Measurements from ENCODE around the gene BCL11B.

Gene BCL11B

GRCh38 chr14:99252940-99253868, 18.8 kb downstream of the BCL11B start:
- Histone ChIP-seq H3K4me3 (ENCODE audit: insufficient read depth, low read length, poor library complexity, severe bottlenecking) (no peak overlapping the region), H3K9ac (ENCODE audit: low read length) (no peak overlapping the region), H3K36me3 (ENCODE audit: low read length) (no peaks in the 10 kb centered on the region), H3K4me2 (ENCODE audit: low read depth, low read length, poor library complexity, severe bottlenecking) (no peak overlapping the region), H3K9me3 (ENCODE audit: insufficient read depth, low read length) (no peaks in the 10 kb centered on the region), H3K27ac (ENCODE audit: low read depth, low read length) (no peak overlapping the region), H4K20me1 (ENCODE audit: low read depth, low read length) (no peaks in the 10 kb centered on the region), H3K79me2 (ENCODE audit: insufficient read depth, low read length) (no peaks in the 10 kb centered on the region), H2AFZ (ENCODE audit: low read depth, low read length, severe bottlenecking) (no peak overlapping the region), H3K27me3 (ENCODE audit: low read length) (no peaks in the 10 kb centered on the region), H3F3A (ENCODE audit: insufficient read depth) (no peaks in the 10 kb centered on the region), H3K9me2 (replicated peaks; ENCODE audit: insufficient read depth, low read length) (no peaks in the 10 kb centered on the region)
- TF ChIP-seq CTCF (IDR thresholded peaks at IDR 0.05; ENCODE audit: insufficient read depth, low read length, poor library complexity, severe bottlenecking) (no peak), EZH2phosphoT487 (conservative IDR thresholded peaks at IDR 0.05; ENCODE audit: low read length) (no peak)

- Histone ChIP-seq H3K9ac (ENCODE audit: low read length) (no peak overlapping the region), H3F3A (ENCODE audit: insufficient read depth) (no peaks in the 10 kb centered on the region), H3K79me2 (ENCODE audit: insufficient read depth, low read length) (no peaks in the 10 kb centered on the region), H3K9me3 (ENCODE audit: insufficient read depth, low read length) (no peaks in the 10 kb centered on the region), H3K4me2 (ENCODE audit: low read depth, low read length, poor library complexity, severe bottlenecking) (no peak overlapping the region), H3K4me3 (ENCODE audit: insufficient read depth, low read length, poor library complexity, severe bottlenecking) (no peak overlapping the region), H3K36me3 (ENCODE audit: low read length) (no peaks in the 10 kb centered on the region), H4K20me1 (ENCODE audit: low read depth, low read length) (no peaks in the 10 kb centered on the region), H3K27ac (ENCODE audit: low read depth, low read length) (no peak overlapping the region), H3K27me3 (ENCODE audit: low read length) (no peaks in the 10 kb centered on the region), H3K9me2 (replicated peaks; ENCODE audit: insufficient read depth, low read length) (no peaks in the 10 kb centered on the region), H2AFZ (ENCODE audit: low read depth, low read length, severe bottlenecking) (no peak overlapping the region)
- TF ChIP-seq EZH2phosphoT487 (conservative IDR thresholded peaks at IDR 0.05; ENCODE audit: low read length) (no peak), CTCF (IDR thresholded peaks at IDR 0.05; ENCODE audit: insufficient read depth, low read length, poor library complexity, severe bottlenecking) (no peak)
Measured at GRCh38 chr14:99252443-99252939, 19.5 kb downstream of the BCL11B start.

- no peaks in the 10 kb centered on the region for H3K36me3 ChIP-seq (ENCODE audit: low read length)
- no peak overlapping the region for H3K9ac ChIP-seq (ENCODE audit: low read length)
- no peaks in the 10 kb centered on the region for H3K9me2 ChIP-seq (replicated peaks; ENCODE audit: insufficient read depth, low read length)
- H3K4me2 ChIP-seq (ENCODE audit: low read depth, low read length, poor library complexity, severe bottlenecking) = no peak overlapping the region
- H3K27me3 ChIP-seq (ENCODE audit: low read length) = no peaks in the 10 kb centered on the region
- TF ChIP-seq CTCF (IDR thresholded peaks at IDR 0.05; ENCODE audit: insufficient read depth, low read length, poor library complexity, severe bottlenecking) = no peak
- TF ChIP-seq EZH2phosphoT487 (conservative IDR thresholded peaks at IDR 0.05; ENCODE audit: low read length) = no peak
- no peak overlapping the region for H3K4me3 ChIP-seq (ENCODE audit: insufficient read depth, low read length, poor library complexity, severe bottlenecking)
- no peaks in the 10 kb centered on the region for H3K79me2 ChIP-seq (ENCODE audit: insufficient read depth, low read length)
- H3F3A ChIP-seq (ENCODE audit: insufficient read depth) = no peaks in the 10 kb centered on the region
- no peaks in the 10 kb centered on the region for H4K20me1 ChIP-seq (ENCODE audit: low read depth, low read length)
- no peaks in the 10 kb centered on the region for H3K9me3 ChIP-seq (ENCODE audit: insufficient read depth, low read length)
- no peak overlapping the region for H2AFZ ChIP-seq (ENCODE audit: low read depth, low read length, severe bottlenecking)
- H3K27ac ChIP-seq (ENCODE audit: low read depth, low read length) = no peak overlapping the region
Measured at GRCh38 chr14:99251721-99252120, 20.3 kb downstream of the BCL11B start.

Data from SU-DHL-6 (cell line).